ENCODE results near the gene OXGR1.

The OXGR1 gene

GRCh38 chr13:96992633-96993032, 1.6 kb downstream of the OXGR1 start:
- TF ChIP-seq EZH2 (optimal IDR thresholded peaks at IDR 0.05; ENCODE audit: low read depth, low read length) (no peak), CTCF (IDR thresholded peaks at IDR 0.05; ENCODE audit: low read length) (no peak), EZH2phosphoT487 (IDR thresholded peaks at IDR 0.05; ENCODE audit: low read length) (no peak)
- Histone ChIP-seq H3K79me2 (ENCODE audit: low read length) (no peaks in the 10 kb centered on the region), H3K27ac (ENCODE audit: low read length) (no peak overlapping the region), H3K4me2 (ENCODE audit: low read depth, low read length) (no peak overlapping the region), H2AFZ (ENCODE audit: low read length) (no peak overlapping the region), H3F3A (ENCODE audit: insufficient read depth, low read length) (no peaks in the 10 kb centered on the region), H3K9ac (ENCODE audit: low read length) (no peak overlapping the region), H3K4me1 (ENCODE audit: low read length) (no peaks in the 10 kb centered on the region), H3K27me3 (replicated peaks; ENCODE audit: insufficient read depth, low read length) (no peaks in the 10 kb centered on the region), H4K20me1 (ENCODE audit: insufficient read depth, low read length) (no peaks in the 10 kb centered on the region), H3K9me2 (replicated peaks; ENCODE audit: insufficient read depth, low read length) (no peaks in the 10 kb centered on the region), H3K9me3 (replicated peaks; ENCODE audit: insufficient read depth, low read length) (no peaks in the 10 kb centered on the region), H3K4me3 (ENCODE audit: low read length) (no peak overlapping the region), H3K36me3 (replicated peaks; ENCODE audit: insufficient read depth, low read length) (no peaks in the 10 kb centered on the region)
- DNase-seq = no peak

GRCh38 chr13:96991072-96991471, 3.2 kb downstream of the OXGR1 start:
- H3K4me1 ChIP-seq (ENCODE audit: low read length) = no peaks in the 10 kb centered on the region
- TF ChIP-seq EZH2phosphoT487 (IDR thresholded peaks at IDR 0.05; ENCODE audit: low read length) (no peak), EZH2 (optimal IDR thresholded peaks at IDR 0.05; ENCODE audit: low read depth, low read length) (no peak), CTCF (IDR thresholded peaks at IDR 0.05; ENCODE audit: low read length) (no peak)
- H3K27ac ChIP-seq (ENCODE audit: low read length) = no peak overlapping the region
- no peak overlapping the region for H2AFZ ChIP-seq (ENCODE audit: low read length)
- H4K20me1 ChIP-seq (ENCODE audit: insufficient read depth, low read length) = no peaks in the 10 kb centered on the region
- H3K36me3 ChIP-seq (replicated peaks; ENCODE audit: insufficient read depth, low read length) = no peaks in the 10 kb centered on the region
- H3K9ac ChIP-seq (ENCODE audit: low read length) = no peak overlapping the region
- DNase-seq = no peak
- no peak overlapping the region for H3K4me3 ChIP-seq (ENCODE audit: low read length)
- H3F3A ChIP-seq (ENCODE audit: insufficient read depth, low read length) = no peaks in the 10 kb centered on the region
- no peaks in the 10 kb centered on the region for H3K9me2 ChIP-seq (replicated peaks; ENCODE audit: insufficient read depth, low read length)
- no peaks in the 10 kb centered on the region for H3K79me2 ChIP-seq (ENCODE audit: low read length)
- no peaks in the 10 kb centered on the region for H3K27me3 ChIP-seq (replicated peaks; ENCODE audit: insufficient read depth, low read length)
- no peak overlapping the region for H3K4me2 ChIP-seq (ENCODE audit: low read depth, low read length)
- no peaks in the 10 kb centered on the region for H3K9me3 ChIP-seq (replicated peaks; ENCODE audit: insufficient read depth, low read length)

GRCh38 chr13:96988441-96988840, 5.8 kb downstream of the OXGR1 start:
- Histone ChIP-seq H3K4me3 (ENCODE audit: low read length) (no peak overlapping the region), H3K9me2 (replicated peaks; ENCODE audit: insufficient read depth, low read length) (no peaks in the 10 kb centered on the region), H3K27me3 (replicated peaks; ENCODE audit: insufficient read depth, low read length) (no peaks in the 10 kb centered on the region), H3K4me1 (ENCODE audit: low read length) (peaks cover 3% of the 10 kb centered on the region; the same call in 1 of the 2 replicates), H2AFZ (ENCODE audit: low read length) (no peak overlapping the region), H4K20me1 (ENCODE audit: insufficient read depth, low read length) (no peaks in the 10 kb centered on the region), H3F3A (ENCODE audit: insufficient read depth, low read length) (peaks cover 8% of the 10 kb centered on the region; the same call in 1 of the 2 replicates), H3K9me3 (replicated peaks; ENCODE audit: insufficient read depth, low read length) (no peaks in the 10 kb centered on the region), H3K4me2 (ENCODE audit: low read depth, low read length) (no peak overlapping the region), H3K27ac (ENCODE audit: low read length) (no peak overlapping the region), H3K36me3 (replicated peaks; ENCODE audit: insufficient read depth, low read length) (no peaks in the 10 kb centered on the region), H3K9ac (ENCODE audit: low read length) (no peak overlapping the region), H3K79me2 (ENCODE audit: low read length) (no peaks in the 10 kb centered on the region)
- DNase-seq = no peak
- TF ChIP-seq EZH2 (optimal IDR thresholded peaks at IDR 0.05; ENCODE audit: low read depth, low read length) (no peak), CTCF (IDR thresholded peaks at IDR 0.05; ENCODE audit: low read length) (no peak), EZH2phosphoT487 (IDR thresholded peaks at IDR 0.05; ENCODE audit: low read length) (no peak)

Measured in MM.1S (cell line).